Upper lobe of left lung (tissue), 4 donors: Measurements from ENCODE around the gene SLC8B1.

Source experiments
- CTCF ChIP-seq, 6 experiments: fragments of 450-650 bp in 4 of 6; fragments of 200-600 bp in 2 of 6; sonication (generic) in 2 of 6; IDR thresholded peaks; one replicate each; pipeline ENCODE4 v1.5.1; 2016 to 2019; ENCODE audit warnings: antibody characterized with exemption in 6 of 6
- EP300 ChIP-seq, 4 donors: sonication (generic); formaldehyde crosslinking; IDR thresholded peaks; one replicate each; pipeline ENCODE4 v1.5.1; 2017; ENCODE audit warnings: antibody characterized with exemption in 4 of 4, control low read depth in 2 of 4
- POLR2A ChIP-seq, 4 donors: fragments of 450-650 bp; IDR thresholded peaks; one replicate each; pipeline ENCODE4 v1.5.1; 2016 to 2017; ENCODE audit warnings: antibody characterized with exemption in 4 of 4, mild to moderate bottlenecking in 2 of 4
- POLR2AphosphoS5 ChIP-seq, 2 donors: sonication (generic); formaldehyde crosslinking; IDR thresholded peaks; one replicate each; pipeline ENCODE4 v1.5.1; 2017; ENCODE audit warnings: antibody characterized with exemption in 2 of 2

GRCh38 chr12:113253532-113254285 is 81.2 kb downstream of the SLC8B1 start:
- no peak for TF ChIP-seq POLR2A (IDR thresholded peaks at IDR 0.05)
- no peak for TF ChIP-seq CTCF (IDR thresholded peaks at IDR 0.05)
- TF ChIP-seq POLR2AphosphoS5 (IDR thresholded peaks at IDR 0.05) = no peak
- no peak for TF ChIP-seq EP300 (IDR thresholded peaks at IDR 0.05)
